Gastrocnemius medialis (tissue), 4 donors: ENCODE data around the gene CDC42EP5. TPM values are rescaled to one million over a fixed set of nuclear protein-coding genes. Genes with fewer than 3 reads are reported as not detected.

Source experiments
- ATAC-seq, 2 donors: fragments of 150-250 bp; one replicate each; pipeline ENCODE4 v1.9.1; 2016
- DNase-seq, 2 donors: peaks; one replicate each; pipeline ENCODE4 v3.0.0-alpha.2; 2019
- H3K27ac ChIP-seq, 4 donors: fragments of 200-600 bp; sonication (generic); 1 replicate in 1 of 4; 2 replicates in 3 of 4; pipeline ENCODE4 v1.5.1; 2016 to 2018; ENCODE audit warnings: mild to moderate bottlenecking in 2 of 4, moderate library complexity in 1 of 4
- H3K27me3 ChIP-seq, 3 donors: fragments of 200-600 bp; sonication (generic) in 2 of 3; 1 replicate in 1 of 3; 2 replicates in 2 of 3; pipeline versions ENCODE4 v1.5.1 to v1.6.0; 2016 to 2019; ENCODE audit warnings: mild to moderate bottlenecking in 1 of 3, moderate library complexity in 1 of 3
- H3K36me3 ChIP-seq, 2 donors: fragments of 200-600 bp; sonication (generic) in 1 of 2; one replicate each; pipeline ENCODE4 v1.5.1; 2017 to 2018
- H3K4me1 ChIP-seq, 2 donors: fragments of 200-600 bp; sonication (generic) in 1 of 2; one replicate each; pipeline ENCODE4 v1.5.1; 2016 to 2017; ENCODE audit warnings: mild to moderate bottlenecking in 2 of 2
- H3K4me3 ChIP-seq, 4 donors: fragments of 200-600 bp; sonication (generic) in 3 of 4; 1 replicate in 1 of 4; 2 replicates in 3 of 4; pipeline ENCODE4 v1.5.1; 2016 to 2019; ENCODE audit warnings: mild to moderate bottlenecking in 2 of 4
- H3K9me3 ChIP-seq, 3 donors: fragments of 200-600 bp; sonication (generic) in 2 of 3; 1 replicate in 1 of 3; 2 replicates in 2 of 3; pipeline ENCODE4 v1.5.1; 2016 to 2019
- CTCF ChIP-seq, 5 experiments: fragments of 450-650 bp in 3 of 5; fragments of 200-600 bp in 2 of 5; sonication (generic) in 2 of 5; IDR thresholded peaks in 4 of 5; conservative IDR thresholded peaks in 1 of 5; 1 replicate in 4 of 5; 2 replicates in 1 of 5; pipeline ENCODE4 v1.5.1; 2016 to 2019; ENCODE audit warnings: antibody characterized with exemption in 5 of 5, mild to moderate bottlenecking in 3 of 5, moderate library complexity in 3 of 5
- POLR2A ChIP-seq, 2 donors: fragments of 450-650 bp; IDR thresholded peaks; one replicate each; pipeline ENCODE4 v1.6.1; 2017; ENCODE audit warnings: antibody characterized with exemption in 2 of 2, mild to moderate bottlenecking in 2 of 2, moderate library complexity in 2 of 2
- in situ Hi-C, 4 donors: fragments of 200-750 bp; cut with MboI; loops; one replicate each; pipeline versions ENCODE4 v1.15.0 to v1.8.0; 2017; ENCODE audit warnings: low sequenced_read_pairs in 4 of 4
- intact Hi-C: fragments of 100-400 bp; cut with DNase I; formaldehyde crosslinking; loops from one replicate; pipeline ENCODE4 v1.15.1; 2023; ENCODE audit warnings: low total_unique reads
- total RNA-seq, 4 donors: library from RNA; depleted of rRNA; stranded (reverse); fragments of >200 nt; gene quantifications; one replicate each; pipeline versions ENCODE4 v1.1.0 to v1.2.3, GENCODE V29; 2016

Gene CDC42EP5
- total RNA-seq, 4 donors from 2014 or later, result 0.83 to 4.6 (median 4.2) TPM; not detected in 1

DNA sequence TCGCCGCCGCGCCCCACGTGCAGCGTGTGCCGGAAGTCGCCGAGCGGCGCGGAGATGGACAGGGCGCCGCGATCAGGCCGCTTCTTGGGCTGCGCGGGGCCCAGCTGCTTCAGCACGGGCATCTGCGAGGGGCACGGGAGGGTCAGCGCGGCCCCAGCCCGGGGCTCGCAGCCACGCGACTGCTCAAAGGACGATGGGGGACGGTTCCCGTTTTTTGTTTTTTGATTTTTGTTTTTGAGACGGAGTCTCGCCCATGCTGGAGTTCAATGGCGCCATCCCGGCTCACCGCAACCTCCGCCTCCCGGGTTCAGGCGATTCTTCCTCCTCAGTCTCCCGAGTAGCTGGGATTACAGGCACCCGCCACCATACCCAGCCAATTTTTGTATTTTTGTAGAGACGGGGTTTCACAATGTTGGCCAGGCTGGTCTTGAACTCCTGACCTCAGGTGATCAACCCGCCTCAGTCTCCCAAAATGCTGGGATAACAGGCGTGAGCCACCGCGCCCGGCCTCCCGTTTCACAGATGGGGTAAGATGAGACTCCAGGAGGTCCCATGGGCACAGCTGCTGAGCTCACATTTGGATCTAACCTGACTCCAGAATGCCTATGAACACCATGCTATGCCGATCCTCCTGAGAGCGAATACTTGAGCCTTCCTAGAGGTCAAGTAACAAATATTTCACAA lies 7.5 kb downstream of the CDC42EP5 start:
- peaks cover 12 to 25% of the 10 kb centered on the region in 2 donors for H3K4me1 ChIP-seq
- no peak for TF ChIP-seq CTCF (IDR thresholded peaks at IDR 0.05 in 4 of 5, conservative IDR thresholded peaks at IDR 0.05 in 1 of 5)
- no peak for TF ChIP-seq POLR2A (IDR thresholded peaks at IDR 0.05)
- H3K9me3 ChIP-seq, result no peaks in the 10 kb centered on the region
- peaks cover 2 to 5% (median 2%) of the 10 kb centered on the region in 3 donors for H3K27me3 ChIP-seq
- intact Hi-C loops (loop anchor here (10.0 kb wide), 3 partner anchors 301 to 789 kb away; partner anchors contain the start of gene PPP6R1), in situ Hi-C loops (no loop called here)
- peaks cover 0 to 16% of the 10 kb centered on the region in 2 donors for H3K36me3 ChIP-seq
- H3K27ac ChIP-seq, result no peak overlapping the region
- ATAC-seq (no peak), DNase-seq (no peak)
- H3K4me3 ChIP-seq, result peak overlapping the region in 1 of 4 donors; percentile 68

DNA sequence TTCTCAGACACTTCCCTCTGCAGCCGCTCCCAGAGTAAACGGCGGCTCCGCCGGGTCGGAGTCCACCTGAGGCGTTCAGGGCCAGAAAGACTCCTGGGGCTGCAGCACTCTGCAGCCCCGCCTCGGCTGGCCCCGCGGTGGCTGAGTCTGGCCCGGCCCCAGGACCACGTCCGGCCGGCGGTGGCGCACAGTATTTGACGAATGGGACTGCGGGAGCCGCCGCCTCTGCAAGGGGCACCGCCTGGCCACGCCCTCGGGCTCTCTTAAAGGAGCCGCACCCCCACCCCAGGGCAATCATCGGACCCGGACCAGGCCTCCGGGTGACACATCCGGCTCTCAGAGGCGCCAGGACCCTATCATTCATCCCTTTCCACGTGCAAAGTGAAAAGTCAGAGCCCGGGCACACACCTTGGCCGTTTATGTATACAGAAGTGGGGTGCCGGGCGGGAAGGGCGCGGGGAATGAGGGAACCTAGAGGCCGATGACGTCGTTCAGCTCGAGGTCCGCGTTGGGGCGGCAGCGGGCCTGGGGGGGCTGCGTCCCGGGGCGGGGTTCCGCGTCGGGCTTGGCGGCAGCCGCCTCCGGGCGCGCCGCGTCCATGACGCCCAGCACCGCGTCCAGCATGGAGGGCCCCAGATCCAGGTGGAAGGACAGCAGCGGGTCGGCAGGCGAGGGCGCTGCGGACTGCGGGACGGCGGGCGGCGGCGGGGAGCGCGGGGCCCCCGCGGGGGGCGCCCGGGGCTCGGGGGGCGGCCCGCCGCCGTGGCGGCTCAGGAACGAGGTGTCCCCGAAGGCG lies 8.3 kb downstream of the CDC42EP5 start:
- H3K4me3 ChIP-seq, result peak overlapping the region; percentile 54 to 81 (median 62)
- H3K9me3 ChIP-seq, result no peaks in the 10 kb centered on the region
- ATAC-seq (peak; percentile 50 to 56), DNase-seq (peak; percentile 75 to 84)
- peak overlapping the region; percentile 78 to 92 (median 84) for H3K27ac ChIP-seq
- peaks cover 0 to under 1% (median under 1%) of the 10 kb centered on the region in 3 donors for H3K27me3 ChIP-seq
- intact Hi-C loops (loop anchor here (1.0 to 10.0 kb wide), 4 partner anchors 300 to 790 kb away; partner anchors contain the start of genes PPP6R1, PRPF31 and TFPT), in situ Hi-C loops (no loop called here)
- H3K36me3 ChIP-seq, result peaks cover 0 to 23% of the 10 kb centered on the region in 2 donors
- peaks cover 7 to 24% of the 10 kb centered on the region in 2 donors for H3K4me1 ChIP-seq
- peak in 3 of 5 experiments; percentile 8 to 29 (median 16) for TF ChIP-seq CTCF (IDR thresholded peaks at IDR 0.05 in 4 of 5, conservative IDR thresholded peaks at IDR 0.05 in 1 of 5)
- TF ChIP-seq POLR2A (IDR thresholded peaks at IDR 0.05), result peak in 1 of 2 donors; percentile 23

DNA sequence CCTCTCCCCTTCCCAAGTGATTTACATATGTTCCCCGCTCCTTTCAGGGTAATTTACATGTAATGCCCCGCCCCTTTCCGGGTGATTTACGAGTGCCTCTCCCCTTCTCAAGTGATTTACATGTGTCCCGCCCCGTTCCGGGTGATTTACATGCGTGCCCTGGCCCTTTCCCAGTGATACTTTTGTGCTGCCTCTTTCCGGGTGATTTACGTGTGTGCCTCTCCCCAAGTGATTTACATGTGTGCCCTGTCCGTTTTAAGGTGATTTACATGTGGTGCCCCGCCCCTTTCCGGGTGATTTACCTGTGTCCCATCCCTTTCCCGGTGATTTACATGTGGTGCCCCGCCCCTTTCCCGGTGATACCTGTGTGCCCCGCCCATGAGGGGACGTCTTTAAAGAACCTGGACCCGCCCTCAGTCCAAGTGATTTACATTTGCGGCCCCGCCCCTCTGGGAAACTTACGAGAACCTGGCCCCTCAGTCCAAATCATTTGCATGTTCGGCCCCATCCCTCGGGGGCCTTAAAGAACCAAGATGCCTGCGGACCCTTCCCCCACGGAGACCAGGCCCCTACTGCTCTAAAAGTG lies 9.0 kb downstream of the CDC42EP5 start:
- peak; percentile 57 to 59 for ATAC-seq
- H3K36me3 ChIP-seq, result peaks cover 0 to 30% of the 10 kb centered on the region in 2 donors
- no peak for TF ChIP-seq POLR2A (IDR thresholded peaks at IDR 0.05)
- no peak for TF ChIP-seq CTCF (IDR thresholded peaks at IDR 0.05 in 4 of 5, conservative IDR thresholded peaks at IDR 0.05 in 1 of 5)
- H3K4me1 ChIP-seq, result peaks cover 7 to 24% of the 10 kb centered on the region in 2 donors
- H3K9me3 ChIP-seq, result no peaks in the 10 kb centered on the region
- peak overlapping the region; percentile 78 to 92 (median 84) for H3K27ac ChIP-seq
- peak; percentile 80 to 85 for DNase-seq
- no peaks in the 10 kb centered on the region for H3K27me3 ChIP-seq
- peak overlapping the region; percentile 54 to 81 (median 62) for H3K4me3 ChIP-seq
- intact Hi-C loops (loop anchor here (1.0 to 10.0 kb wide), 4 partner anchors 299 to 791 kb away; partner anchors contain the start of genes PPP6R1, PRPF31 and TFPT), in situ Hi-C loops (no loop called here)

DNA sequence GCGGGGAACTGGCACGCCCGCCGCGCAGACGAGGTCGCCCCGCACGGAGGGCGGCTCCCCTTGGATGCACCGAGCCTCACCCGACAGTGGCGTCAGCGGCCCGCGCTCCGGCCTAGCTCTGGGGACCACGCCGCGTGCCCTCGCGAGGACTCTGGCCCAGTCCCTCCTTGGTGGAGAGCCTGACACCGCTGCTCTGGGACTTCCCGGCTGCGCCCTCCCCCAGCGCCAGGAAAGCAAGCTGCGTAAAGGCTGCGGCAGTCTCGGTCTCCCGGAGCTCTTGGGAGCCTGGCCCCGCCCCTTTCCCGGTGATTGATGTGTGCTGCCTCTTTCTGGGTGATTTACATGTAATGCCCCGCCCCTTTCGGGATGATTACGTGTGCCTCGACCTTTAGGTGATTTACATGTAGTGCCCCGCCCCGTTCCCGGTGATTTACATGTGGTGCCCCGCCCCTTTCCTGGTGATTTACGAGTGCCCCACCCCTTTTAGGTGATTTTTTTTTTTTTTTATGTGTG lies 9.5 kb downstream of the CDC42EP5 start, which contains the start of gene LENG9:
LENG9 (minus strand) TSS at position 248 of the 513 bp plus-strand sequence. CDS start 252 bp downstream, outside the sequence.
- peak; percentile 97 to 98 for DNase-seq
- intact Hi-C loops, result loop anchor here (1.0 to 10.0 kb wide), 5 partner anchors 14 to 791 kb away; partner anchors contain the start of genes LENG8, PPP6R1, PRPF31 and TFPT
- in situ Hi-C loops, result no loop called here
- Histone ChIP-seq H3K4me3 (peak within 1 kb of the TSS; percentile 54 to 81 (median 62)), H3K27me3 (no peaks in the 10 kb centered on the region), H3K4me1 (peaks cover 7 to 24% of the 10 kb centered on the region in 2 donors), H3K9me3 (no peaks in the 10 kb centered on the region), H3K36me3 (peaks cover 0 to 36% of the 10 kb centered on the region in 2 donors), H3K27ac (peak within 1 kb of the TSS; percentile 78 to 92 (median 84))
- peak; percentile 85 to 87 for ATAC-seq
- TF ChIP-seq POLR2A (IDR thresholded peaks at IDR 0.05) (peak; percentile 87 to 89), CTCF (IDR thresholded peaks at IDR 0.05 in 4 of 5, conservative IDR thresholded peaks at IDR 0.05 in 1 of 5) (no peak)
